DOHH2 (cell line): ENCODE data around the gene PPM1H.

Experiments
- CTCF ChIP-seq: fragments of 200-600 bp; sonication (generic); IDR thresholded peaks from one replicate; pipeline ENCODE4 v1.5.1; 2014; ENCODE audit warnings: antibody characterized with exemption, mild to moderate bottlenecking, low read depth, low read length; ENCODE audit not compliant: poor library complexity, severe bottlenecking
- EZH2phosphoT487 ChIP-seq: fragments of 200-600 bp; sonication (generic); IDR thresholded peaks from 2 replicates; pipeline ENCODE4 v1.6.1; 2017; ENCODE audit warnings: borderline replicate concordance, mild to moderate bottlenecking, antibody characterized with exemption, low read length, moderate library complexity, mixed read lengths

- TF ChIP-seq CTCF, result no peak
- no peak for TF ChIP-seq EZH2phosphoT487
These were observed 20.3 kb downstream of the PPM1H start for GRCh38 chr12:62914443-62915203.
